ENCODE data around the gene RPS6KA2. TPM values are rescaled to one million over a fixed set of nuclear protein-coding genes. Genes with fewer than 3 reads are reported as not detected.

Gene RPS6KA2
- total RNA-seq, 1 donor from 2014 or later, result 124 TPM

GRCh38 chr6:166543603-166544295, 83.3 kb downstream of the RPS6KA2 start:
- peak overlapping the region; percentile 33 for H3K27ac Mint-ChIP-seq (ENCODE audit: unreplicated experiment)
- peaks cover 14% of the 10 kb centered on the region for H3K36me3 Mint-ChIP-seq (ENCODE audit: low read depth)
- TF ChIP-seq, protein P1, sequence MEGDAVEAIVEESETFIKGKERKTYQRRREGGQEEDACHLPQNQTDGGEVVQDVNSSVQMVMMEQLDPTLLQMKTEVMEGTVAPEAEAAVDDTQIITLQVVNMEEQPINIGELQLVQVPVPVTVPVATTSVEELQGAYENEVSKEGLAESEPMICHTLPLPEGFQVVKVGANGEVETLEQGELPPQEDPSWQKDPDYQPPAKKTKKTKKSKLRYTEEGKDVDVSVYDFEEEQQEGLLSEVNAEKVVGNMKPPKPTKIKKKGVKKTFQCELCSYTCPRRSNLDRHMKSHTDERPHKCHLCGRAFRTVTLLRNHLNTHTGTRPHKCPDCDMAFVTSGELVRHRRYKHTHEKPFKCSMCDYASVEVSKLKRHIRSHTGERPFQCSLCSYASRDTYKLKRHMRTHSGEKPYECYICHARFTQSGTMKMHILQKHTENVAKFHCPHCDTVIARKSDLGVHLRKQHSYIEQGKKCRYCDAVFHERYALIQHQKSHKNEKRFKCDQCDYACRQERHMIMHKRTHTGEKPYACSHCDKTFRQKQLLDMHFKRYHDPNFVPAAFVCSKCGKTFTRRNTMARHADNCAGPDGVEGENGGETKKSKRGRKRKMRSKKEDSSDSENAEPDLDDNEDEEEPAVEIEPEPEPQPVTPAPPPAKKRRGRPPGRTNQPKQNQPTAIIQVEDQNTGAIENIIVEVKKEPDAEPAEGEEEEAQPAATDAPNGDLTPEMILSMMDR (IDR thresholded peaks at IDR 0.05), result no peak
- no peak for DNase-seq (ENCODE audit: low spot score)
- no peaks in the 10 kb centered on the region for H3K27me3 Mint-ChIP-seq (ENCODE audit: low read depth)
- H3K4me1 Mint-ChIP-seq (ENCODE audit: low read depth), result peaks cover 29% of the 10 kb centered on the region
- no peak overlapping the region for H3K4me3 Mint-ChIP-seq (ENCODE audit: unreplicated experiment)
- no peaks in the 10 kb centered on the region for H3K9me3 Mint-ChIP-seq (ENCODE audit: low read depth)

- Mint-ChIP-seq H3K27me3 (ENCODE audit: low read depth) (no peaks in the 10 kb centered on the region), H3K36me3 (ENCODE audit: low read depth) (peaks cover 13% of the 10 kb centered on the region), H3K4me1 (ENCODE audit: low read depth) (peaks cover 29% of the 10 kb centered on the region), H3K9me3 (ENCODE audit: low read depth) (no peaks in the 10 kb centered on the region), H3K4me3 (ENCODE audit: unreplicated experiment) (no peak overlapping the region), H3K27ac (ENCODE audit: unreplicated experiment) (peak overlapping the region; percentile 65)
- TF ChIP-seq, protein P1 (IDR thresholded peaks at IDR 0.05), result no peak
- no peak for DNase-seq (ENCODE audit: low spot score)
These were observed 84.5 kb downstream of the RPS6KA2 start for GRCh38 chr6:166542580-166542912.

GRCh38 chr6:166541876-166542579, 85.0 kb downstream of the RPS6KA2 start:
- no peak for DNase-seq (ENCODE audit: low spot score)
- H3K4me1 Mint-ChIP-seq (ENCODE audit: low read depth), result peaks cover 29% of the 10 kb centered on the region
- H3K27ac Mint-ChIP-seq (ENCODE audit: unreplicated experiment), result peak overlapping the region; percentile 65
- TF ChIP-seq, protein P1 (IDR thresholded peaks at IDR 0.05), result no peak
- H3K4me3 Mint-ChIP-seq (ENCODE audit: unreplicated experiment), result no peak overlapping the region
- no peaks in the 10 kb centered on the region for H3K9me3 Mint-ChIP-seq (ENCODE audit: low read depth)
- peaks cover 15% of the 10 kb centered on the region for H3K36me3 Mint-ChIP-seq (ENCODE audit: low read depth)
- no peaks in the 10 kb centered on the region for H3K27me3 Mint-ChIP-seq (ENCODE audit: low read depth)

DNA sequence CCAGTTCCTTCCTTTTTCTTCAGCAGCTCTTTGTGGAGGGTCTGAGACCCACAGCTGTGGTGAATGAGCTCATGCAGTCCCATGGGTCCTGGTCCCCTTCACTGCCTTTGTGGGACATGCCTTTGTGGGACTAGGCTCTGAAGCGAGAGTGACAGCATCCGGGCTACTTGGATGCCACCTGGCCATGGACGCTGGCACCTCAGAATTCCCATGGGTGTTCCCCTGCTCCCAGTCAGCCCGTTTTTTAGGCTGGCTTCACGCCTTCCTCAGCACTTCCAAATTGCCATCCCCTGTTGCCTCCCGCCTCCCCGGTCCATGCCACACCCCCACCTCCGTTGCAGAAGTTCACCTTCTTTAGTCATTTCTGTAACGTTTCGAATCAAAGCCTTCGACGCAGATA, 85.7 kb downstream of the RPS6KA2 start:
- Mint-ChIP-seq H3K9me3 (ENCODE audit: low read depth) (no peaks in the 10 kb centered on the region), H3K4me3 (ENCODE audit: unreplicated experiment) (no peak overlapping the region), H3K27ac (ENCODE audit: unreplicated experiment) (no peak overlapping the region), H3K27me3 (ENCODE audit: low read depth) (no peaks in the 10 kb centered on the region), H3K36me3 (ENCODE audit: low read depth) (peaks cover 19% of the 10 kb centered on the region), H3K4me1 (ENCODE audit: low read depth) (peaks cover 29% of the 10 kb centered on the region)
- TF ChIP-seq, protein P1 (IDR thresholded peaks at IDR 0.05), result no peak
- DNase-seq (ENCODE audit: low spot score), result no peak

- H3K9me3 Mint-ChIP-seq (ENCODE audit: low read depth), result no peaks in the 10 kb centered on the region
- TF ChIP-seq, protein P1 (IDR thresholded peaks at IDR 0.05), result no peak
- H3K27me3 Mint-ChIP-seq (ENCODE audit: low read depth), result no peaks in the 10 kb centered on the region
- no peak for DNase-seq (ENCODE audit: low spot score)
- peaks cover 29% of the 10 kb centered on the region for H3K4me1 Mint-ChIP-seq (ENCODE audit: low read depth)
- no peak overlapping the region for H3K4me3 Mint-ChIP-seq (ENCODE audit: unreplicated experiment)
- peak overlapping the region; percentile 0 for H3K27ac Mint-ChIP-seq (ENCODE audit: unreplicated experiment)
- peaks cover 19% of the 10 kb centered on the region for H3K36me3 Mint-ChIP-seq (ENCODE audit: low read depth)
These were observed 86.3 kb downstream of the RPS6KA2 start for GRCh38 chr6:166540631-166541331.
